Activated T-cell treated with anti-CD3 and anti-CD28 coated beads, Interleukin-2, amount 50 U/mL, for 72 hours (primary cell): ENCODE measurements around the gene GRK7. TPM values are rescaled to one million over a fixed set of nuclear protein-coding genes. Genes with fewer than 3 reads are reported as not detected.

ENCODE experiments used
- ATAC-seq, 2 donors: fragments of 150-1000 bp; cut with Tn5 transposase; replicated peaks in 1 of 2; 2 replicates each; pipeline ENCODE4 v1.10.0; 2021; ENCODE audit warnings: moderate library complexity in 2 of 2, mild to moderate bottlenecking in 1 of 2
- DNase-seq, 2 donors: peaks; one replicate each; pipeline ENCODE4 v3.0.0; 2021 to 2022; ENCODE audit warnings: mixed read lengths in 1 of 2
- H3K27ac Mint-ChIP-seq: one replicate; pipeline ENCODE4 v1.8.0; 2022; ENCODE audit warnings: mild to moderate bottlenecking, moderate library complexity, mixed read lengths
- H3K27me3 Mint-ChIP-seq: one replicate; pipeline ENCODE4 v1.8.0; 2022; ENCODE audit warnings: low read depth, mixed read lengths
- H3K36me3 Mint-ChIP-seq, 2 donors: one replicate each; pipeline ENCODE4 v1.8.0; 2022; ENCODE audit warnings: mixed read lengths in 2 of 2, mild to moderate bottlenecking in 1 of 2; ENCODE audit not compliant: insufficient read depth in 2 of 2
- H3K4me1 Mint-ChIP-seq: one replicate; pipeline ENCODE4 v1.8.0; 2022; ENCODE audit warnings: low read depth, mixed read lengths
- H3K4me3 Mint-ChIP-seq, 2 donors: one replicate each; pipeline ENCODE4 v1.8.0; 2022; ENCODE audit warnings: mild to moderate bottlenecking in 2 of 2, mixed read lengths in 2 of 2, moderate library complexity in 2 of 2
- H3K9me3 Mint-ChIP-seq, 2 donors: one replicate each; pipeline ENCODE4 v1.8.0; 2022; ENCODE audit warnings: mixed read lengths in 2 of 2
- total RNA-seq, 2 donors: library from RNA; stranded (reverse); gene quantifications; one replicate each; pipeline ENCODE4 v1.2.3, GENCODE V29; 2022

GRK7 gene
- total RNA-seq, 2 donors from 2014 or later, result not detected

GRCh38 chr3:141804447-141804777 is 41.2 kb downstream of the GRK7 start:
- Mint-ChIP-seq H3K4me1 (no peaks in the 10 kb centered on the region), H3K36me3 (no peaks in the 10 kb centered on the region), H3K27me3 (no peaks in the 10 kb centered on the region), H3K9me3 (no peaks in the 10 kb centered on the region), H3K27ac (no peak overlapping the region), H3K4me3 (no peak overlapping the region)
- ATAC-seq, result no peak
- no peak for DNase-seq

GRCh38 chr3:141804778-141805639 is 41.8 kb downstream of the GRK7 start:
- Mint-ChIP-seq H3K27me3 (no peaks in the 10 kb centered on the region), H3K4me3 (no peak overlapping the region), H3K4me1 (no peaks in the 10 kb centered on the region), H3K36me3 (no peaks in the 10 kb centered on the region), H3K27ac (no peak overlapping the region), H3K9me3 (no peaks in the 10 kb centered on the region)
- DNase-seq (no peak), ATAC-seq (no peak)

- H3K27me3 Mint-ChIP-seq, result no peaks in the 10 kb centered on the region
- no peak overlapping the region for H3K27ac Mint-ChIP-seq
- H3K4me1 Mint-ChIP-seq, result no peaks in the 10 kb centered on the region
- DNase-seq (no peak), ATAC-seq (no peak)
- no peaks in the 10 kb centered on the region for H3K9me3 Mint-ChIP-seq
- H3K36me3 Mint-ChIP-seq, result no peaks in the 10 kb centered on the region
- no peak overlapping the region for H3K4me3 Mint-ChIP-seq
Observed at GRCh38 chr3:141807277-141808033, 44.2 kb downstream of the GRK7 start.

GRCh38 chr3:141808586-141808985 is 45.4 kb downstream of the GRK7 start:
- Mint-ChIP-seq H3K27ac (no peak overlapping the region), H3K4me1 (no peaks in the 10 kb centered on the region), H3K27me3 (no peaks in the 10 kb centered on the region), H3K36me3 (no peaks in the 10 kb centered on the region), H3K4me3 (no peak overlapping the region), H3K9me3 (no peaks in the 10 kb centered on the region)
- ATAC-seq, result no peak
- no peak for DNase-seq

- no peak for DNase-seq
- ATAC-seq, result no peak
- Mint-ChIP-seq H3K27ac (peak overlapping the region; percentile 1), H3K4me3 (no peak overlapping the region), H3K9me3 (peaks cover 0 to 4% of the 10 kb centered on the region in 2 donors), H3K27me3 (no peaks in the 10 kb centered on the region), H3K36me3 (peaks cover under 1% of the 10 kb centered on the region in 2 donors), H3K4me1 (no peaks in the 10 kb centered on the region)
Observed at GRCh38 chr3:141810161-141810560, 47.0 kb downstream of the GRK7 start.

- peaks cover 0 to 5% of the 10 kb centered on the region in 2 donors for H3K9me3 Mint-ChIP-seq
- no peaks in the 10 kb centered on the region for H3K4me1 Mint-ChIP-seq
- no peak overlapping the region for H3K27ac Mint-ChIP-seq
- no peak for DNase-seq
- ATAC-seq, result no peak
- peaks cover 2 to 6% of the 10 kb centered on the region in 2 donors for H3K36me3 Mint-ChIP-seq
- no peaks in the 10 kb centered on the region for H3K27me3 Mint-ChIP-seq
- H3K4me3 Mint-ChIP-seq, result no peak overlapping the region
Observed at GRCh38 chr3:141811348-141811747, 48.1 kb downstream of the GRK7 start.

GRCh38 chr3:141812084-141812483 is 48.9 kb downstream of the GRK7 start:
- Mint-ChIP-seq H3K4me1 (no peaks in the 10 kb centered on the region), H3K4me3 (no peak overlapping the region), H3K27me3 (no peaks in the 10 kb centered on the region), H3K27ac (no peak overlapping the region), H3K36me3 (peaks cover 2 to 6% of the 10 kb centered on the region in 2 donors), H3K9me3 (peaks cover 0 to 5% of the 10 kb centered on the region in 2 donors)
- ATAC-seq (no peak), DNase-seq (no peak)

- DNase-seq (no peak), ATAC-seq (no peak)
- Mint-ChIP-seq H3K9me3 (peaks cover 0 to 5% of the 10 kb centered on the region in 2 donors), H3K4me1 (no peaks in the 10 kb centered on the region), H3K4me3 (no peak overlapping the region), H3K36me3 (peaks cover 2 to 6% of the 10 kb centered on the region in 2 donors), H3K27ac (no peak overlapping the region), H3K27me3 (peaks cover 2% of the 10 kb centered on the region)
Observed at GRCh38 chr3:141812586-141812985, 49.4 kb downstream of the GRK7 start.

Other genes with a start within 250 kb of the GRK7 start
- gene RNF7, start 25.1 kb upstream of the GRK7 start, total RNA-seq, result 10 to 100 TPM; 67.2 to 77.6 TPM
- gene ATP1B3, start 113.2 kb downstream of the GRK7 start, total RNA-seq, result 100 to 1,000 TPM in 1 of 2 donors, 10 to 100 TPM in 1; 79.8 to 102 TPM